HG03342 (cell line): ENCODE measurements around the gene FIS1.
"Not testable (repeated sequence)": the region's sequence is repeated elsewhere in the genome, so short reads cannot be mapped to it uniquely, and the experiment has no call there.

Experiments
- ATAC-seq: cut with Tn5 transposase; IDR thresholded peaks from one replicate; pipeline ENCODE4 v1.9.1; 2021; ENCODE audit warnings: mild to moderate bottlenecking, moderate library complexity; ENCODE audit not compliant: unreplicated experiment

Gene FIS1

DNA sequence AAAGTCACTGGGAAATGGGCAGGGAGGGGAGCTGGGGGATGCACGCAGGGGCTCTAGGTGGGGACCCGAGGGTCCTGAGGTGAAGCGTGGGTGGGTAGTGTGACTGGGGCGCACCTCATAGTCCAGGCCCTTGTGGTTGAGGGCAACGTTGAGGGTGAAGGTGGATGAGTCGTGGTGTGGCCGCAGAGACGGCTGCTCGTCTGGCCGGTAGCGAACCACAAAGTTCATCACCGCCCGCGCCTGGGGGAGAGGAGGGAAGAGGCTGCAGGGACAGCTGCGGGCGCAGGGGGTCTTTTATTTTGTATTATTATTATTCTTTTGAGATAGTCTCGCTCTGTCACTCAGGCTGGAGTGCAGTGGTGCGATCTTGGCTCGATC is 38.2 kb downstream of the FIS1 start:
- no peak for ATAC-seq

DNA sequence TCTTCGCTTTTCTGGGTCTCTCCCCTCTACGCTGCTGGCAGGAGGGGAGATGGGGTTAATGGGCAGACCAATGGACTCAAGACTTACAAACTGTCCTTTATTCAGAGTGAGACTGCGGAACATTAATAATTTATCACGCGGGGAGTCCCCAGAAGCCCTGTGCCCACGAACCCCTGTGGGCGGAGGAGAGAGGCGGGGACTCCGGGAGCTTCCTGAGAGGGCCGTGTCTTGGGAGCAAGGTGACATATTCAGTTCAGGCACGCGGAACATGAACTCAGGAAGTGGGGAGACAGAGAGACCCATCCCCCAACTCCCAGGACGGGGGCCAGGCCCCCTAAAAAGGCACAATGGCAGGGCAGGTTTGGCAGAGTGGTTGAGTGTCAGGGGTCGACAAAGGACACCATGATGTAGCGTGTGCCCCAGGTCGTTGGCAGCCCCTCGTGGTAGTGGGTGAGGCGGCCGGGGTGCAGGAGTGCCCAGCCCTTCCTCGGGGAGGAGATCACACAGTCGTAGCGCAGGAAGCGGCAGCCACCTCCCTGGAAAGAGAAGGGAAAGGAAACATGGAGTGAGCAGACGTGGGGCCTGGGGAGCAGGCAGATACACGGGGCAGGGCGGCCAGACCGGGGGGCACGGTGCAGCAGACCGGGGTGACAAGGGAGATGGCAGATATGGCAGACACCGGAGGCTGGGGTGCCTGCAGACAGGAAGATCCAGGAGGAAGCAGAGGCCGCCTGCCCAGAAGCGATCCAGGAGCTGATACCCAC is 38.8 kb downstream of the FIS1 start:
- ATAC-seq: no peak

DNA sequence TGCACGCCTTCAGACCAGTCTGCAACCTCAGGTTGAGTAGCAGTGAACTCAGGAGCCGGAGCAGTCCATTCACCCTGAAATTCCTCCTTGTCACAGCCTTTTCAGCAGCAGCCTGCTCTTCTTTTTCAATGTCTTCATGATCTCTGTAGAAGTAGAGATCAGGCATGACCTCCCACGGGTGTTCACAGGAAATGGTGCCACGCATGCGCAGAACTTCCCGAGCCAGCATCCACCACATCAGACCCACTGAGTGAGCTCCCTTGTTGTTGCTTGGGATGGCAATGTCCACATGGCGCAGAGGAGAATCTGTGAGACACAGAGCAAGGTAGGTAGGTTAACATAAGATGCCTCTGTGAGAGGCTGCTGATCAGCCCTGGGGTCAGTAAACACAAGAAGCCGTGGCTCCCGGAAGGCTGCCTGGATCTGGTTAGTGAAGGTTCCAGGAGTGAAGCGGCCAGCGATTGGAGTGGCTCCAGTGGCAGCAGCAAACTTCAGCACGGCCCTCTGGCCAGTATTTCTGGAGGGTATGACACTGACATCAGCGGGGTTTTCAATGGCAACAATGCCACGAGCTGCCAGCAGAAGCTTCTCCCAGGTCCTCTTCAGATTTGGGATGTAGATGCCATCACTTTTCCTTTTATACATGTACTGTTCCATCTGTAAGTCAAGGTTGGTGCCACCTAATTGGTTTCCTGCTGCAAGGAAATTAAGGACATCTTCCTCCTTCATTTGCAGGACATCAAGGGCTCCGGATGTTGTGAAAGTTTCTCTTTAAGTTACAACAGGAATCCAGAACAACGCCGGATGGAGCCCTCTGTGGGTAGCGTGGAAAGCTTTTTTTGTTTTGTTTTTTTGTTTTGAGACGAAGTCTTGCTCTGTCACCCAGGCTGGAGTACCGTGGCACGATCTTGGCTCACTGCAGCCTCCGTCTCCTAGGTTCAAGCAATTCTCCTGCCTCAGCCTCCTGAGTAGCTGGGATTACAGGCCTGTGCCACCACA is 40.8 kb downstream of the FIS1 start:
- ATAC-seq: not testable (repeated sequence)

DNA sequence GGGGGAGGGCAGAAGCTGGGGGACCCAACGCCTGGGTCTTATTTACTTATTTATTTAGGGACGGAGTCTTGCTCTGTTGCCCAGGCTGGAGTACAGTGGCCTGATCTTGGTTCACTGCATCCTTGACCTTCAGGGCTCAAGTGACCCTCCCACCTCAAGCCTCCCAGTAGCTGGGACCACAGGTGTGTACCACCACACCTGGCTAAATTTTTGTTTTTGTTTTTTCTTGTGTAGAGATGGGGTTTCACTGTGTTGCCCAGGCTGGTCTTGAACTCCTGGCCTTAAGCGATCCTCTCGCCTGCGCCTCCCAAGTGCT is 42.3 kb downstream of the FIS1 start:
- ATAC-seq: no peak

DNA sequence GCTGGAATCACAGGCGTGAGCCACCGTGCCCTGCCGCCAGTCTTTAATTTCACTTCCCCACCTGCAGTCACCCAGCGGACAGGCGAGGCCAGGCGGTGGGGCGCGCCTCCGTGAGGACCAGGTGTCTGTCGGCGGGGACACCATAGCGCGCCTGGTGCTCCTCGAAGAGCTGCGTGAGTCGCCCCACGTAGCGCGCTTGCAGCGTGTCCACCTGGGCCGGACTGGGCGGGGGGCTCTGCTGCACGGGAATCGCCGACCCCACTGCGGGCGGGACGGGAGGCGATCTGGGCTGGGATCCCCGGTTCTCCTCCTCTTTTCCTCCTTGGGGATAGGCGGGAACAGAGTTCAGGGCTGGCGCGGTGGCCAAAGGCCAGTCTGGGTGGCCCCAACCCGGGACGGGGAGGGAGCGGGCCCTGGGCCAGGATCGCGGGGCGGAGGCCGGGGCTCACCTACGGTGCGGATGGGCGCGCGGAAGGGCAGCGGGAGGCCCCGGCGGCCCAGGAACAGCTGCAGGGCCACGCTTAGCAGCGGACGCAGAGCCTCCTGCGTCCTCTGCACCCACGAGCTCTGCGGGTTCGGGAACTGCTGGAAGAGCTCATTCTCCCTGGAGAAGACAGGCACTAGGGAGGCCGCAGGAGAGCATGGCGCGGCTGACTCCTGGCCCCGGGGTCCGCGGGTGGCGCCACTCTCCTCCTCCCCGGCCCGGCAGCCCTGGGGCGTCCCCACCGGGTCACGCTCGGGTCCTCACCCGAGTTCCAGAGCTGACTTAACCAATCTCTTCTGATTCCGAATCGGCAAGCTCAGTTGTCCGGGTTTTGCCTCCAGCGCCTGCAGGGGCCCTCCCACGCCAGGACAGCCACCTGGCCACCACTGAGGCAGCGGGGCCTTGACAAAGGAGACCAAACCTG is 42.9 kb downstream of the FIS1 start:
- no peak for ATAC-seq

DNA sequence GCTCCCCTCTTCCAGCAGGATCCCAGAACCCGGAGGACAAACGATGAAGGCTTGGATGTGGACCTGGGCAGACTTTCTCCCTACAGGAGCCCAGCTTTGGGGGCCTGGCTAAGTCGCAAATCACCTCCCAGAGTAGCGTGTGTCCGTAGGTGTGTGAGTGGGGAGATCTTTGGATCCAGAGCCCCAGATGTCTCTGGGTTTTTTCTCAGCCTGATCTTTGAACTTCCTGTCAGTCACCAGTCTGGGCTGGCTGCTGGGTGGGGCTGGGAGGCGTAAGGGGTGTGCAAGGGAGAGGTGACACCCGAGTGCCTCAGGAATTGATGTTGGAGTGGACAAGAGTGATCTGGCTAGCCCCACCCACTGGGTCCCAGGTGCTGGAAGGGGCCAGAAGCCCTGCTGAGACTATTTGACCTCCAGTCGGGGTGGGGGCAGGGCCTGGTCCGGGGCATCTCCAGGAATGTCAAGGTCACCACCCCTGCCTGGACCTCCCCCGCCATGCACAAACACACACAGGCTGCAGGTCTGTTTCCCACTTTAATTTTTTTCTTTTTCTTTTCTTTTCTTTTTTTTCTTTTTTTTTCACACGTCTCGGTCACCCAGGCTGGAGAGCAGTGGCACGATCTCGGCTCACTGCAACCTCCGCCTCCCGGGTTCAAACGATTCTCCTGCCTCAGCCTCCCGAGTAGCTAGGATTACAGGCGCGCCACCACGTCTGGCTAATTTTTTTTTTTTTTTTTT is 43.9 kb downstream of the FIS1 start, which contains the start of gene MOGAT3:
TSS of gene MOGAT3 (minus strand) at position 175 of the 738 bp plus-strand sequence. CDS start 182 bp downstream, outside the sequence.
- ATAC-seq: no peak

DNA sequence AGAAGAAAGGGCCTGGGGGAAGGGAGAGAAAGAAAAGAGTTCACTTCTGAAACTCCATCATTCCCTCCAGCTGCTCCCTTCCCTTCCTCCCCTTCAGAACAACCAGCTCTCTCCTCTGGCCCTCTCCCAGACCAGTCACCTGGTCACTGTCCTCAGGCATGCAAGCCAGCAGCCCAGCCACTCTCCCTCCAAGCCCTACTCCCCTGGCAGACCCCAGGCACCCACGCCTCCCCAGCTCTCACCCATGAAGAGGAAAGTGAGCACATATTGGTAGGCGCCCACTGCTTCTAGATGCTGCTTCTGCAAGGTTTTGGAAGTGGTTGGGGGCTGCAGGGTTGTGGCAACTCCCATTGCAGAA is 44.4 kb downstream of the FIS1 start:
- no peak for ATAC-seq

DNA sequence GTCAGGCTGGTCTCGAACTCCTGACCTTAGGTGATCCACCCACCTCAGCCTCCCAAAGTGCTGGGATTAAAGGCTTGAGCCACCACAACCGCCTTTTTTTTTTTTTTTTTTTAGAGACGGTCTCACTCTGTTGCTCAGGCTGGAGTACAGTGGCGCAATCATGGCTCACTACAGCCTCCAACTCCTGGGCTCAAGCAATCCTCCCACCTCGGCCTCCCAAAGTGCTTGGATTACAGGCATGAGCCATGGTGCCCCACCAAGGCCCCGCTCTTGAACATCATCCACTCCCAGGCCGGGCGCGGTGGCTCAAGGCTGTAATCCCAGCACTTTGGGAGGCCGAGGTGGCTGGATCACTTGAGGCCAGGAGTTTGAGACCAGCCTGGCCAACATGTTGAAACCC is 45.4 kb downstream of the FIS1 start:
- not testable (repeated sequence) for ATAC-seq

DNA sequence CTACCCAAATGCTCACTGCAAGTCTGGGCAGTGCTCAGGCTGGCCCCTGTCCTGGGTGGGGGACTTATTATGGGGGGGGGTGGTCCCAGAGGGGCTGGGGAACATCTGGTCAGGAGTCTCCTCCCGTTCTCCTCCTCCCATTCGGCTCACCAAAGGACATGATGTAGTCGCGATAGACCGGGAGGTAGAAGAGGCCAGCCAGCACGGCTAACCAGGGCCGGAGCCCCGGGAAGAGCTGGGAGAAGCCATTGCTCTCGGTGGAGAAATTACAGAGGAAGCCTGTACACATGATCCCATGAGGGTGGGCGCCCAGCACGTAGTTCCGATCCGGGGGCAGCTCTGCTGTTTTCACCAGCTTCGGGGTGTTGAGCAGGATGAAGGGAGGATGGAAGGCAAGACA is 46.4 kb downstream of the FIS1 start:
- ATAC-seq: no peak

DNA sequence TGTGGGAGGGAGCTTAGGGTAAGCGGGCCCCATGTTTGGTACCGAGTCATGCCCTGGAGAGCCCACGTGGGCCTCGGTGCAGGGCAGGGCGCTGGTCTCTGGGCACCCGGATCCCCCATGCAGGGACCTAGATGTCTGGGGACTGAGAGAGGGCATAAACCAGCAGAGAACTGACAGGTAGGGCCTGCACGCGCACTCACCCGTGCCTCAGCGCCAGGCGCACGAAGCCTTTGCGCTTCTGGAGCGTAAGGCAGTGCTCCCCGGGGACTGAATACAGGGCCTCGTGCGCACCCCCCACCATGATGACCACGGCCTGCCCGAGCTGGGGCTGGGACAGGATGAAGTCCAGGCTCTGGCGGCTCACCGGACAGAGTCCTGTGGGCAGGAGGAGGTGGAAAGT is 46.9 kb downstream of the FIS1 start:
- no peak for ATAC-seq

DNA sequence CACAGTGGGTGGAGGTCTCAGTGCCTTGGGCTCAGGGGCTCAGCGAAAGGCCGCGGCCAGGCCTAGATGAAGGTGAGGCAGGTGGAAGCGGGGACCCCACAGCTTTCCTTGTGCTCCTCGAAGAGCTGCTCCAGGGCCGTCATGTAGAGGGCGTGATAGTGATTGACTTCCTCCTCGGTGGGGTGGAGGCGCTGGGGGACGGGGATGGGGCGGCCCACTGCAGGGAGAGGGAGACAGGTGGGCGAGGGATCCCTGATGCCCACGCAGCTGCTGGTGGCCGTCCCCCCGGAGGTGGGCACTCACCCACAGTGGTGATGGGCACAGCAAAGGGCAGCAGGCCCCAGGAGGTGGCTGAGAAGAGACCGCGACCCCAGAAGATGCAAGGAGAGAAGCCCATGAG is 49.0 kb downstream of the FIS1 start:
- ATAC-seq: no peak
